Gastrocnemius medialis (tissue), 4 donors: ENCODE measurements around the gene EPS8L2. TPM values are rescaled to one million over a fixed set of nuclear protein-coding genes. Genes with fewer than 3 reads are reported as not detected.

Source experiments
- ATAC-seq, 2 donors: fragments of 150-250 bp; one replicate each; pipeline ENCODE4 v1.9.1; 2016
- DNase-seq, 2 donors: peaks; one replicate each; pipeline ENCODE4 v3.0.0-alpha.2; 2019
- H3K27ac ChIP-seq, 4 donors: fragments of 200-600 bp; sonication (generic); 1 replicate in 1 of 4; 2 replicates in 3 of 4; pipeline ENCODE4 v1.5.1; 2016 to 2018; ENCODE audit warnings: mild to moderate bottlenecking in 2 of 4, moderate library complexity in 1 of 4
- H3K27me3 ChIP-seq, 3 donors: fragments of 200-600 bp; sonication (generic) in 2 of 3; 1 replicate in 1 of 3; 2 replicates in 2 of 3; pipeline versions ENCODE4 v1.5.1 to v1.6.0; 2016 to 2019; ENCODE audit warnings: mild to moderate bottlenecking in 1 of 3, moderate library complexity in 1 of 3
- H3K36me3 ChIP-seq, 2 donors: fragments of 200-600 bp; sonication (generic) in 1 of 2; one replicate each; pipeline ENCODE4 v1.5.1; 2017 to 2018
- H3K4me1 ChIP-seq, 2 donors: fragments of 200-600 bp; sonication (generic) in 1 of 2; one replicate each; pipeline ENCODE4 v1.5.1; 2016 to 2017; ENCODE audit warnings: mild to moderate bottlenecking in 2 of 2
- H3K4me3 ChIP-seq, 4 donors: fragments of 200-600 bp; sonication (generic) in 3 of 4; 1 replicate in 1 of 4; 2 replicates in 3 of 4; pipeline ENCODE4 v1.5.1; 2016 to 2019; ENCODE audit warnings: mild to moderate bottlenecking in 2 of 4
- H3K9me3 ChIP-seq, 3 donors: fragments of 200-600 bp; sonication (generic) in 2 of 3; 1 replicate in 1 of 3; 2 replicates in 2 of 3; pipeline ENCODE4 v1.5.1; 2016 to 2019
- POLR2A ChIP-seq, 2 donors: fragments of 450-650 bp; IDR thresholded peaks; one replicate each; pipeline ENCODE4 v1.6.1; 2017; ENCODE audit warnings: antibody characterized with exemption in 2 of 2, mild to moderate bottlenecking in 2 of 2, moderate library complexity in 2 of 2
- in situ Hi-C, 4 donors: fragments of 200-750 bp; cut with MboI; loops; one replicate each; pipeline versions ENCODE4 v1.15.0 to v1.8.0; 2017; ENCODE audit warnings: low sequenced_read_pairs in 4 of 4
- intact Hi-C: fragments of 100-400 bp; cut with DNase I; formaldehyde crosslinking; loops from one replicate; pipeline ENCODE4 v1.15.1; 2023; ENCODE audit warnings: low total_unique reads
- total RNA-seq, 4 donors: library from RNA; depleted of rRNA; stranded (reverse); fragments of >200 nt; gene quantifications; one replicate each; pipeline versions ENCODE4 v1.1.0 to v1.2.3, GENCODE V29; 2016
- TF ChIP-seq, protein P1 (sequence below), 5 experiments: fragments of 450-650 bp in 3 of 5; fragments of 200-600 bp in 2 of 5; sonication (generic) in 2 of 5; IDR thresholded peaks in 4 of 5; conservative IDR thresholded peaks in 1 of 5; 1 replicate in 4 of 5; 2 replicates in 1 of 5; pipeline ENCODE4 v1.5.1; 2016 to 2019; ENCODE audit warnings: antibody characterized with exemption in 5 of 5, mild to moderate bottlenecking in 3 of 5, moderate library complexity in 3 of 5

The EPS8L2 gene
- total RNA-seq: 1 to 10 TPM in 3 of 4 donors, under 1 TPM in 1; 0.42 to 3.3 (median 1.8) TPM

DNA sequence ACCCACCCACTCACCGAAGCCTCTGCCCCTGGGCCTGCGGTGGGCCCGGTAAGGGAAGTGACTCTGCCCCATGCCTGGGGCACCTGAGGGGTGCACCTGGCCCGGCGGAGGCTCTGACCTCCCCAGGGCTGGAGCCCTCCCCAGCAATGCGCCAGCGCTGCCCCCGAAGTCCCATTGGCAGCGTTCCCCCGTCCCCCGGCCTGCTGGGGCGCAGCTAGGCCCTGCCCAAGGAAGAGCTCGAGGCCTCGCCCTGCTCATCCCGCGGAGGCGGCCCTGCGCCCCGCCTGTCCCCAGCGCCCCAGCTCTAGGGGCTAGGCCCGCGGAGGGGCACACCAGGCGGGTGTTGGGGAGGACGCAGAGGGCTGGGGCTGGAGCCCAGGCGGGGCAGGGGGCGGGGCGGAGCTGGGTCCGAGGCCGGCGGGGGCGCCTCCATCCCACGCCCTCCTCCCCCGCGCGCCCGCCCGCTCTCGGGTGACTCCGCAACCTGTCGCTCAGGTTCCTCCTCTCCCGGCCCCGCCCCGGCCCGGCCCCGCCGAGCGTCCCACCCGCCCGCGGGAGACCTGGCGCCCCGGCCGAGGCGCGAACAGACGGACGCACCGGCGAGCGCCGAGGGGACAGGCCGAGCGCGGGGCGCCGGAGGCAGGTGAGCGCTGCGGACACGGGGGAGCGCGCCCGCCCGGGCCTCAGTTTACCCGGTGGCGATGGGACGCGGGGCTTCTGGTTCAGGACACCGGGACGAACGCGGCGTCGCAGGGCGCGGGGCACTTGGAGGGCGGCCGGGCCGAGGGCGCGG lies at the start of gene EPS8L2:
EPS8L2 (plus strand) TSS at position 586 of the 793 bp plus-strand sequence. CDS start 3,177 bp downstream, outside the sequence.
- Histone ChIP-seq H3K9me3 (no peaks in the 10 kb centered on the region), H3K27ac (peak within 1 kb of the TSS in 1 of 4 donors; percentile 13), H3K4me1 (peaks cover 0 to 19% of the 10 kb centered on the region in 2 donors), H3K4me3 (peak within 1 kb of the TSS; percentile 27 to 36 (median 30)), H3K36me3 (peaks cover 0 to 11% of the 10 kb centered on the region in 2 donors), H3K27me3 (peaks cover 27 to 41% (median 33%) of the 10 kb centered on the region in 3 donors)
- intact Hi-C loops: no loop called here
- TF ChIP-seq POLR2A (IDR thresholded peaks at IDR 0.05): no peak
- TF ChIP-seq, protein P1, sequence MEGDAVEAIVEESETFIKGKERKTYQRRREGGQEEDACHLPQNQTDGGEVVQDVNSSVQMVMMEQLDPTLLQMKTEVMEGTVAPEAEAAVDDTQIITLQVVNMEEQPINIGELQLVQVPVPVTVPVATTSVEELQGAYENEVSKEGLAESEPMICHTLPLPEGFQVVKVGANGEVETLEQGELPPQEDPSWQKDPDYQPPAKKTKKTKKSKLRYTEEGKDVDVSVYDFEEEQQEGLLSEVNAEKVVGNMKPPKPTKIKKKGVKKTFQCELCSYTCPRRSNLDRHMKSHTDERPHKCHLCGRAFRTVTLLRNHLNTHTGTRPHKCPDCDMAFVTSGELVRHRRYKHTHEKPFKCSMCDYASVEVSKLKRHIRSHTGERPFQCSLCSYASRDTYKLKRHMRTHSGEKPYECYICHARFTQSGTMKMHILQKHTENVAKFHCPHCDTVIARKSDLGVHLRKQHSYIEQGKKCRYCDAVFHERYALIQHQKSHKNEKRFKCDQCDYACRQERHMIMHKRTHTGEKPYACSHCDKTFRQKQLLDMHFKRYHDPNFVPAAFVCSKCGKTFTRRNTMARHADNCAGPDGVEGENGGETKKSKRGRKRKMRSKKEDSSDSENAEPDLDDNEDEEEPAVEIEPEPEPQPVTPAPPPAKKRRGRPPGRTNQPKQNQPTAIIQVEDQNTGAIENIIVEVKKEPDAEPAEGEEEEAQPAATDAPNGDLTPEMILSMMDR (IDR thresholded peaks at IDR 0.05 in 4 of 5, conservative IDR thresholded peaks at IDR 0.05 in 1 of 5): no peak
- ATAC-seq (peak in 1 of 2 donors; percentile 12), DNase-seq (peak in 1 of 2 donors; percentile 12)
- in situ Hi-C loops: loop anchor here in 3 of 4 donors (25.0 kb wide), 1 partner anchor 144 kb away; the partner anchor contains the start of genes LMNTD2 (in 3 of the 3) and RASSF7 (in 3 of the 3)

- Histone ChIP-seq H3K27ac (no peak overlapping the region), H3K9me3 (no peaks in the 10 kb centered on the region), H3K4me1 (no peaks in the 10 kb centered on the region), H3K4me3 (no peak overlapping the region), H3K36me3 (peaks cover 0 to 5% of the 10 kb centered on the region in 2 donors), H3K27me3 (no peaks in the 10 kb centered on the region)
- in situ Hi-C loops: no loop called here
- TF ChIP-seq, protein P1 (IDR thresholded peaks at IDR 0.05 in 4 of 5, conservative IDR thresholded peaks at IDR 0.05 in 1 of 5): no peak
- TF ChIP-seq POLR2A (IDR thresholded peaks at IDR 0.05): no peak
- intact Hi-C loops: no loop called here
- no peak for DNase-seq
- ATAC-seq: no peak
These were observed 49.6 kb upstream of the EPS8L2 start for GRCh38 chr11:656426-656825.

DNA sequence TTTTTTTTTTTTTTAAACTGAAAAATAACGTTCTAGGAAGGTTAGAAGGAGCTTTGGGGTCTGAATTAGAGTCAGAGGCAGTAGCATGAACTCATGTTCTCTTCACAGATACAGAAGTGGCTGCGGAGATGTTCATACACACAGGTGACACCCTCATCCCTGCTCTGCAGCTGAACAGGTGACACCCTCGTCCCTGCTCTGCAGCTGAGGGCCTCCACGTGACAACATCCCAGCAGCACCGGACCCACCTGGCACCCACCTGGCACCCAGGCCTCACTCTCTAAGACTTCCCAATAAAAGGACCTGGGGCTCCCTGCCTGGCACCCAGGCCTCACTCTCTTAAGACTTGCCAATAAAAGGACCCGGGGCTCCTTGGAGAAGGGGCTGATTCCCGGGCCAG lies 49.2 kb upstream of the EPS8L2 start:
- peaks cover 0 to 5% of the 10 kb centered on the region in 2 donors for H3K36me3 ChIP-seq
- intact Hi-C loops (no loop called here), in situ Hi-C loops (no loop called here)
- no peaks in the 10 kb centered on the region for H3K4me1 ChIP-seq
- H3K27me3 ChIP-seq: no peaks in the 10 kb centered on the region
- H3K4me3 ChIP-seq: no peak overlapping the region
- H3K27ac ChIP-seq: no peak overlapping the region
- DNase-seq: no peak
- TF ChIP-seq POLR2A (IDR thresholded peaks at IDR 0.05): no peak
- TF ChIP-seq, protein P1 (IDR thresholded peaks at IDR 0.05 in 4 of 5, conservative IDR thresholded peaks at IDR 0.05 in 1 of 5): no peak
- ATAC-seq: no peak
- no peaks in the 10 kb centered on the region for H3K9me3 ChIP-seq

- no peak for ATAC-seq
These were observed 48.3 kb upstream of the EPS8L2 start for GRCh38 chr11:657691-658126.

More at GRCh38 chr11:657691-658126, 48.3 kb upstream of the EPS8L2 start:
- Histone ChIP-seq H3K9me3 (no peaks in the 10 kb centered on the region), H3K27me3 (no peaks in the 10 kb centered on the region), H3K36me3 (peaks cover 0 to 5% of the 10 kb centered on the region in 2 donors), H3K4me1 (no peaks in the 10 kb centered on the region), H3K4me3 (no peak overlapping the region), H3K27ac (no peak overlapping the region)
- no peak for DNase-seq
- TF ChIP-seq, protein P1 (IDR thresholded peaks at IDR 0.05 in 4 of 5, conservative IDR thresholded peaks at IDR 0.05 in 1 of 5): no peak
- TF ChIP-seq POLR2A (IDR thresholded peaks at IDR 0.05): no peak
- in situ Hi-C loops: no loop called here
- intact Hi-C loops: no loop called here
